H9 (cell line): ENCODE measurements around the gene ABCG1. TPM values are rescaled to one million over a fixed set of nuclear protein-coding genes. Genes with fewer than 3 reads are reported as not detected.

Experiments used
- DNase-seq: peaks from one replicate; pipeline ENCODE4 v3.0.0-alpha.2; 2017
- H2AFZ ChIP-seq: one replicate; pipeline ENCODE4 v1.6.1; 2013; ENCODE audit warnings: mild to moderate bottlenecking, low read length, control low read depth, moderate library complexity
- H2AK5ac ChIP-seq: 2 replicates; pipeline ENCODE4 v1.6.1; 2013; ENCODE audit warnings: low read length, control low read depth, mixed read lengths; ENCODE audit not compliant: insufficient read length
- H2BK120ac ChIP-seq: one replicate; pipeline ENCODE4 v1.6.1; 2013; ENCODE audit warnings: low read depth, mild to moderate bottlenecking, low read length, control low read depth, inconsistent platforms; ENCODE audit not compliant: poor library complexity, severe bottlenecking
- H2BK12ac ChIP-seq: 2 replicates; pipeline ENCODE4 v1.6.1; 2013; ENCODE audit warnings: low read length, control low read depth, mixed read lengths, low read depth; ENCODE audit not compliant: insufficient read length
- H2BK15ac ChIP-seq: 2 replicates; pipeline ENCODE4 v1.6.1; 2013; ENCODE audit warnings: low read depth, low read length, control low read depth
- H2BK20ac ChIP-seq: one replicate; pipeline ENCODE4 v1.6.1; 2013; ENCODE audit warnings: low read depth, mild to moderate bottlenecking, low read length, control low read depth, inconsistent platforms; ENCODE audit not compliant: poor library complexity, severe bottlenecking
- H2BK5ac ChIP-seq: 2 replicates; pipeline ENCODE4 v1.6.1; 2013; ENCODE audit warnings: low read length, control low read depth, mixed read lengths; ENCODE audit not compliant: insufficient read length
- H3K14ac ChIP-seq: 2 replicates; pipeline ENCODE4 v1.6.1; 2013; ENCODE audit warnings: low read length, control low read depth; ENCODE audit not compliant: insufficient read depth
- H3K18ac ChIP-seq: 2 replicates; pipeline ENCODE4 v1.6.1; 2013; ENCODE audit warnings: low read depth, mild to moderate bottlenecking, mixed read lengths, low read length, control low read depth; ENCODE audit not compliant: insufficient read length
- H3K23ac ChIP-seq: 2 replicates; pipeline ENCODE4 v1.6.1; 2013; ENCODE audit warnings: low read length, control low read depth, mixed read lengths, low read depth; ENCODE audit not compliant: insufficient read length
- H3K23me2 ChIP-seq: 2 replicates; pipeline ENCODE4 v1.6.1; 2013; ENCODE audit warnings: low read depth, mild to moderate bottlenecking, mixed read lengths, low read length, control low read depth; ENCODE audit not compliant: insufficient read length, poor library complexity, severe bottlenecking
- H3K27ac ChIP-seq: 2 replicates; pipeline ENCODE4 v1.5.1; 2013; ENCODE audit warnings: low read length, control low read depth, mixed read lengths, low read depth; ENCODE audit not compliant: insufficient read length
- H3K27me3 ChIP-seq: 2 replicates; pipeline ENCODE4 v1.6.1; 2013; ENCODE audit warnings: low read length, control low read depth, inconsistent platforms; ENCODE audit not compliant: insufficient read depth
- H3K4ac ChIP-seq: 2 replicates; pipeline ENCODE4 v1.6.1; 2013; ENCODE audit warnings: low read depth, mild to moderate bottlenecking, control low read depth, inconsistent platforms, low read length, moderate library complexity
- H3K4me1 ChIP-seq: 2 replicates; pipeline ENCODE4 v1.6.1; 2013; ENCODE audit warnings: low read length, control low read depth, inconsistent platforms; ENCODE audit not compliant: insufficient read depth
- H3K4me2 ChIP-seq: 2 replicates; pipeline ENCODE4 v1.6.1; 2013; ENCODE audit warnings: low read length, control low read depth, mixed read lengths; ENCODE audit not compliant: insufficient read length, insufficient read depth
- H3K56ac ChIP-seq: 2 replicates; pipeline ENCODE4 v1.6.1; 2013; ENCODE audit warnings: low read depth, mild to moderate bottlenecking, mixed read lengths, low read length, control low read depth; ENCODE audit not compliant: insufficient read length
- H3K79me1 ChIP-seq: 2 replicates; pipeline ENCODE4 v1.6.1; 2013; ENCODE audit warnings: low read depth, mild to moderate bottlenecking, moderate library complexity, low read length, control low read depth, inconsistent platforms; ENCODE audit not compliant: insufficient read depth, poor library complexity, severe bottlenecking
- H3K79me2 ChIP-seq: 2 replicates; pipeline ENCODE4 v1.6.1; 2013; ENCODE audit warnings: low read length, control low read depth, inconsistent platforms; ENCODE audit not compliant: insufficient read depth
- H3K9ac ChIP-seq: 2 replicates; pipeline ENCODE4 v1.6.1; 2013; ENCODE audit warnings: low read length, control low read depth, mixed read lengths; ENCODE audit not compliant: insufficient read length; ENCODE audit errors: extremely low read depth
- H3K9me3 ChIP-seq: one replicate; pipeline ENCODE4 v1.6.1; 2013; ENCODE audit warnings: low read depth, low read length, inconsistent platforms; ENCODE audit not compliant: control insufficient read depth
- H3T11ph ChIP-seq: one replicate; pipeline ENCODE4 v1.6.1; 2013; ENCODE audit warnings: mild to moderate bottlenecking, low read length, control low read depth, inconsistent platforms
- H4K20me1 ChIP-seq: one replicate; pipeline ENCODE4 v1.6.1; 2013; ENCODE audit not compliant: control insufficient read depth, insufficient read length, insufficient read depth
- H4K5ac ChIP-seq: 2 replicates; pipeline ENCODE4 v1.6.1; 2013; ENCODE audit warnings: low read depth, mild to moderate bottlenecking, mixed read lengths, low read length, control low read depth; ENCODE audit not compliant: insufficient read length
- H4K8ac ChIP-seq: replicated peaks from 2 replicates; pipeline ENCODE4 v1.6.1; 2013; ENCODE audit warnings: low read length, control low read depth, mixed read lengths, low read depth; ENCODE audit not compliant: insufficient read length
- H4K91ac ChIP-seq: 2 replicates; pipeline ENCODE4 v1.6.1; 2013; ENCODE audit warnings: low read depth, mild to moderate bottlenecking, moderate library complexity, mixed read lengths, low read length, control low read depth; ENCODE audit not compliant: insufficient read length
- H3K27ac Mint-ChIP-seq, 3 experiments: 2 replicates in 2 of 3; 3 replicates in 1 of 3; pipeline ENCODE4 v1.8.0; 2020 to 2021; ENCODE audit warnings: mixed read lengths in 3 of 3, mild to moderate bottlenecking in 1 of 3, moderate library complexity in 1 of 3
- H3K27me3 Mint-ChIP-seq: 2 replicates; pipeline ENCODE4 v1.8.0; 2021; ENCODE audit warnings: low read depth, mild to moderate bottlenecking, moderate library complexity, mixed read lengths
- H3K36me3 Mint-ChIP-seq, 3 experiments: 2 replicates in 2 of 3; 3 replicates in 1 of 3; pipeline ENCODE4 v1.8.0; 2020 to 2021; ENCODE audit warnings: low read depth in 3 of 3, mixed read lengths in 3 of 3; ENCODE audit not compliant: insufficient read depth in 1 of 3
- H3K4me1 Mint-ChIP-seq, 2 experiments: 2 replicates each; pipeline ENCODE4 v1.8.0; 2020; ENCODE audit warnings: mixed read lengths in 2 of 2
- H3K4me3 Mint-ChIP-seq, 2 experiments: 2 replicates in 1 of 2; 3 replicates in 1 of 2; pipeline ENCODE4 v1.8.0; 2020 to 2021; ENCODE audit warnings: mild to moderate bottlenecking in 2 of 2, mixed read lengths in 2 of 2, moderate library complexity in 1 of 2
- H3K9me3 Mint-ChIP-seq, 2 experiments: 2 replicates in 1 of 2; 3 replicates in 1 of 2; pipeline ENCODE4 v1.8.0; 2020; ENCODE audit warnings: mild to moderate bottlenecking in 2 of 2, mixed read lengths in 2 of 2, moderate library complexity in 1 of 2
- CTCF ChIP-seq: fragments of 200-600 bp; sonication (generic); conservative IDR thresholded peaks from 3 replicates; pipeline ENCODE4 v1.8.0; 2021; ENCODE audit warnings: antibody characterized with exemption, mild to moderate bottlenecking
- WGBS: extraction: QIAGEN DNeasy Blood & Tissue Kit; methylation state at CpG from one replicate; pipeline ENCODE4 v1.1.7; 2013; ENCODE audit warnings: missing lambda C conversion rate, low lambda C conversion rate, mixed read lengths; ENCODE audit not compliant: insufficient read length; ENCODE audit errors: extremely low coverage; 5-methylcytosine and 5-hydroxymethylcytosine counted together
- total RNA-seq: library from RNA; stranded (reverse); gene quantifications from 2 replicates; pipeline ENCODE4 v1.2.1, GENCODE V29; 2021

ABCG1 gene
- total RNA-seq, 1 experiment from 2014 or later, result 0.83 TPM

GRCh38 chr21:42343556-42343955 lies 124.6 kb downstream of the ABCG1 start:
- Histone ChIP-seq H2AFZ (no peak overlapping the region), H4K5ac (no peak overlapping the region), H3T11ph (no peak overlapping the region), H2BK12ac (no peak overlapping the region), H3K23ac (no peak overlapping the region), H3K56ac (no peak overlapping the region), H3K23me2 (no peaks in the 10 kb centered on the region), H3K9me3 (no peaks in the 10 kb centered on the region), H3K27ac (no peak overlapping the region), H3K18ac (no peak overlapping the region), H3K79me2 (no peaks in the 10 kb centered on the region), H2BK20ac (no peak overlapping the region), H3K4me2 (no peak overlapping the region), H2BK15ac (no peak overlapping the region), H2BK120ac (no peak overlapping the region), H3K27me3 (no peaks in the 10 kb centered on the region), H4K20me1 (no peaks in the 10 kb centered on the region), H3K4me1 (0 out of 2 replicates have a peak, but pooled peaks cover 1% of the 10 kb centered on the region), H2BK5ac (no peak overlapping the region), H4K8ac (no peak overlapping the region), H3K9ac (no peak overlapping the region), H3K4ac (no peak overlapping the region), H3K79me1 (no peaks in the 10 kb centered on the region), H2AK5ac (no peak overlapping the region), H4K91ac (no peak overlapping the region), H3K14ac (no peak overlapping the region)
- H3K4me1 Mint-ChIP-seq, result peaks cover 0 to 4% of the 10 kb centered on the region in 2 experiments; a peak in 1 of 4 replicates
- TF ChIP-seq CTCF, result no peak
- H3K4me3 Mint-ChIP-seq, result no peak overlapping the region
- no peaks in the 10 kb centered on the region for H3K36me3 Mint-ChIP-seq
- H3K27ac Mint-ChIP-seq, result 0 out of 7 replicates have a peak overlapping the region, but pooled peaks of 1 of the 3 experiments have one; percentile 60
- no peaks in the 10 kb centered on the region for H3K9me3 Mint-ChIP-seq
- no CpG with 5 or more reads among the region's 6 CpGs for WGBS
- H3K27me3 Mint-ChIP-seq, result peaks cover 2% of the 10 kb centered on the region
- DNase-seq, result no peak
